Pancreas (tissue), 10 donors: ENCODE data around the gene NUFIP1. TPM values are rescaled to one million over a fixed set of nuclear protein-coding genes. Genes with fewer than 3 reads are reported as not detected.

Experiments used
- ATAC-seq, 4 donors: fragments of 200-7000 bp; cut with Tn5 transposase; one replicate each; pipeline versions ENCODE4 v1.8.0 to v1.9.1; 2020; ENCODE audit warnings: mild to moderate bottlenecking in 4 of 4, moderate library complexity in 4 of 4
- DNase-seq, 6 donors: peaks; one replicate each; pipeline ENCODE4 v3.0.0-alpha.2; 2020
- FAIRE-seq: peaks from 2 replicates; lab custom pipeline; 2012; peaks lifted over from hg19 to GRCh38; lab: Jason Lieb, UNC
- H3K27ac ChIP-seq, 4 donors: fragments of 200-600 bp; sonication (generic); 1 replicate in 3 of 4; 2 replicates in 1 of 4; pipeline versions ENCODE4 v1.5.0 to v1.8.0; 2020
- H3K27me3 ChIP-seq, 4 donors: fragments of 200-600 bp; one replicate each; pipeline ENCODE4 v1.8.0; 2021
- H3K36me3 ChIP-seq, 3 donors: fragments of 200-600 bp; sonication (generic) in 1 of 3; one replicate each; pipeline versions ENCODE4 v1.5.0 to v1.8.0; 2020 to 2021
- H3K4me1 ChIP-seq, 3 donors: fragments of 200-600 bp; one replicate each; pipeline ENCODE4 v1.8.0; 2021
- H3K4me3 ChIP-seq, 4 donors: fragments of 200-600 bp; sonication (generic) in 2 of 4; one replicate each; pipeline versions ENCODE4 v1.5.0 to v1.8.0; 2020 to 2021
- H3K9me3 ChIP-seq, 4 donors: fragments of 200-600 bp; one replicate each; pipeline ENCODE4 v1.8.0; 2021
- CTCF ChIP-seq, 4 donors: fragments of 200-600 bp; sonication (generic) in 3 of 4; IDR thresholded peaks; one replicate each; pipeline versions ENCODE4 v1.5.0 to v1.8.0; 2021; ENCODE audit warnings: antibody characterized with exemption in 4 of 4
- WGBS, 2 donors: extraction: QIAGEN DNeasy Blood & Tissue Kit; methylation state at CpG; one replicate each; pipeline ENCODE4 v1.1.7; 2013; 5-methylcytosine and 5-hydroxymethylcytosine counted together
- intact Hi-C, 3 donors: fragments of 100-400 bp; cut with DNase I; formaldehyde crosslinking; loops; one replicate each; pipeline versions ENCODE4 v1.11.1 to v1.14.2; 2022
- polyA plus RNA-seq, 2 donors: library from polyadenylated mRNA; stranded (reverse); fragments of 200-250 nt; gene quantifications; one replicate each; pipeline ENCODE4 v1.2.3, GENCODE V29; 2013
- total RNA-seq, 6 donors: library from RNA; stranded (reverse); fragmentation: NEBNext Ultra II Directional in 4 of 6; extraction: Animal tissue kit (Norgen Biotek cat#: 25700) in 4 of 6; gene quantifications; one replicate each; pipeline versions ENCODE4 v1.2.1 to v1.2.4, GENCODE V29; 2021 to 2023
- donor health status: healthy with polysubstance abuse.
- donor health status: DM: no; HTN: no; CAD: no; lungs with moderate emphysema.
- donor health status: DM: no; HTN: no; CAD: no.
- donor health status: control.
- donor health status: control.
- donor health status: Bipolar disorder and iron deficiency.
- donor health status: DM: yes; HTN: yes; CAD: no.
- donor health status: DM: no; HTN: no; CAD: no.
- donor health status: DM: no; HTN: no; CAD: no.
- donor health status: DM: yes; HTN: yes; CAD: no.

Gene NUFIP1
- total and polyA plus RNA-seq, 8 donors, result 1.1 to 3.0 (median 2.0) TPM

- Histone ChIP-seq H3K27me3 (no peaks in the 10 kb centered on the region), H3K4me3 (no peak overlapping the region), H3K27ac (no peak overlapping the region), H3K36me3 (peaks cover 0 to 34% (median 0%) of the 10 kb centered on the region in 3 donors), H3K9me3 (no peaks in the 10 kb centered on the region), H3K4me1 (peaks cover 0 to 10% (median 8%) of the 10 kb centered on the region in 3 donors)
- WGBS, 2 donors, result 96 to 100% methylated on average over 1 of the region's 1 CpG
- intact Hi-C loops, result no loop called here
- FAIRE-seq (no peak), DNase-seq (no peak), ATAC-seq (no peak)
- no peak for TF ChIP-seq CTCF (IDR thresholded peaks at IDR 0.05)
These were observed 10.9 kb downstream of the NUFIP1 start for GRCh38 chr13:44978328-44978727.

GRCh38 chr13:44976949-44977583, 12.2 kb downstream of the NUFIP1 start:
- no peak for TF ChIP-seq CTCF (IDR thresholded peaks at IDR 0.05)
- 14 to 27% methylated on average over 1 of the region's 1 CpG for WGBS, 2 donors
- intact Hi-C loops, result no loop called here
- Histone ChIP-seq H3K4me3 (no peak overlapping the region), H3K27me3 (no peaks in the 10 kb centered on the region), H3K27ac (no peak overlapping the region), H3K9me3 (no peaks in the 10 kb centered on the region), H3K36me3 (peaks cover 0 to 34% (median 0%) of the 10 kb centered on the region in 3 donors), H3K4me1 (peaks cover 0 to 10% (median 8%) of the 10 kb centered on the region in 3 donors)
- FAIRE-seq, result no peak
- ATAC-seq, result peak; percentile 35 to 79 (median 64)
- peak in 2 of 6 donors; percentile 37 to 48 for DNase-seq

GRCh38 chr13:44976196-44976595, 13.1 kb downstream of the NUFIP1 start:
- DNase-seq (no peak), FAIRE-seq (no peak), ATAC-seq (no peak)
- TF ChIP-seq CTCF (IDR thresholded peaks at IDR 0.05), result no peak
- 69 to 71% methylated on average over 3 of the region's 3 CpGs for WGBS, 2 donors
- intact Hi-C loops, result no loop called here
- Histone ChIP-seq H3K27me3 (no peaks in the 10 kb centered on the region), H3K36me3 (peaks cover 0 to 34% (median 0%) of the 10 kb centered on the region in 3 donors), H3K4me1 (peaks cover 0 to 10% (median 8%) of the 10 kb centered on the region in 3 donors), H3K4me3 (no peak overlapping the region), H3K27ac (no peak overlapping the region), H3K9me3 (no peaks in the 10 kb centered on the region)

GRCh38 chr13:44974056-44974793, 15.0 kb downstream of the NUFIP1 start:
- H3K27ac ChIP-seq, result no peak overlapping the region
- ATAC-seq, result peak in 1 of 4 donors; percentile 34
- FAIRE-seq, result no peak

More at GRCh38 chr13:44974056-44974793, 15.0 kb downstream of the NUFIP1 start:
- TF ChIP-seq CTCF (IDR thresholded peaks at IDR 0.05), result no peak
- Histone ChIP-seq H3K36me3 (peaks cover 0 to 20% (median 0%) of the 10 kb centered on the region in 3 donors), H3K4me3 (no peak overlapping the region), H3K9me3 (no peaks in the 10 kb centered on the region), H3K4me1 (peaks cover 0 to 10% (median 8%) of the 10 kb centered on the region in 3 donors), H3K27me3 (no peaks in the 10 kb centered on the region)
- 71 to 77% methylated on average over 9 of the region's 9 CpGs for WGBS, 2 donors
- no peak for DNase-seq
- intact Hi-C loops, result loop anchor here in 1 of 3 donors (5.0 kb wide), 1 partner anchor 497 kb away; no protein-coding TSS in a partner anchor
